Duodenal mucosa (tissue), 2 donors: ENCODE results near the gene DLG1.
"Not testable (repeated sequence)": the region's sequence is repeated elsewhere in the genome, so short reads cannot be mapped to it uniquely, and the experiment has no call there.

Experiments used
- H3K27ac ChIP-seq: one replicate; pipeline ENCODE4 v1.7.0; 2013; ENCODE audit warnings: low read depth, low read length
- H3K27me3 ChIP-seq, 2 donors: one replicate each; pipeline ENCODE4 v1.7.0; 2013; ENCODE audit warnings: low read length in 2 of 2, control low read depth in 1 of 2; ENCODE audit not compliant: insufficient read depth in 2 of 2, control insufficient read depth in 1 of 2
- H3K36me3 ChIP-seq, 2 donors: one replicate each; pipeline ENCODE4 v1.7.0; 2013; ENCODE audit warnings: low read length in 2 of 2, control low read depth in 1 of 2; ENCODE audit not compliant: insufficient read depth in 2 of 2, control insufficient read depth in 1 of 2
- H3K4me1 ChIP-seq, 2 donors: one replicate each; pipeline ENCODE4 v1.7.0; 2013; ENCODE audit warnings: low read length in 2 of 2, control low read depth in 1 of 2; ENCODE audit not compliant: insufficient read depth in 2 of 2, control insufficient read depth in 1 of 2
- H3K4me3 ChIP-seq, 2 donors: one replicate each; pipeline ENCODE4 v1.7.0; 2013; ENCODE audit warnings: low read length in 2 of 2, low read depth in 1 of 2
- H3K9ac ChIP-seq, 2 donors: one replicate each; pipeline ENCODE4 v1.7.0; 2013; ENCODE audit warnings: low read length in 2 of 2, low read depth in 1 of 2
- H3K9me3 ChIP-seq, 2 donors: one replicate each; pipeline ENCODE4 v1.7.0; 2013; ENCODE audit warnings: low read length in 2 of 2, control low read depth in 1 of 2; ENCODE audit not compliant: control insufficient read depth in 1 of 2

DLG1 gene

GRCh38 chr3:197292648-197293047 is 5.8 kb downstream of the DLG1 start:
- Histone ChIP-seq H3K27ac (no peak overlapping the region), H3K27me3 (no peaks in the 10 kb centered on the region), H3K36me3 (peaks cover 0 to 20% of the 10 kb centered on the region in 2 donors), H3K9ac (no peak overlapping the region), H3K4me1 (peaks cover 10 to 25% of the 10 kb centered on the region in 2 donors), H3K9me3 (no peaks in the 10 kb centered on the region), H3K4me3 (no peak overlapping the region)

GRCh38 chr3:197292083-197292646 is 6.2 kb downstream of the DLG1 start:
- no peak overlapping the region for H3K27ac ChIP-seq
- H3K9ac ChIP-seq: no peak overlapping the region
- no peaks in the 10 kb centered on the region for H3K9me3 ChIP-seq
- no peak overlapping the region for H3K4me3 ChIP-seq
- H3K4me1 ChIP-seq: peaks cover 10 to 25% of the 10 kb centered on the region in 2 donors
- no peaks in the 10 kb centered on the region for H3K27me3 ChIP-seq
- peaks cover 0 to 20% of the 10 kb centered on the region in 2 donors for H3K36me3 ChIP-seq

DNA sequence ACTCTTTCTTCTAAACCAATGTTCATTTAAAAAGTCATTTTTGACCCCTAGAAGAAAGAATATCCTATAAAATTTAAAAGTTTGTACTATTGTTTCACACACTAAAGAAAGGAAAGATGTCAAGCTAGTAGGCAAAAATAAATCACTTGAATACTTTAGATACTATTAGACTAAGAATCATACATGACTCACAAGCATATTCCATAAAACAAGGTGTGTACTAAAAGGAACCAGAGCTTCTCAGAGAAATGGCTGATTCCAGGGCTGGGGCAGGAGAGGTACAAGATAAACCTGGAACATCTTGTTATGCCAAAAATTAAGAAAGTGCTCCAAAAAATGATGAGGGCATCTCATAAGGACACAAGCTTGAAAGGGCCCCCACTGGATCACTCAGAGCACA is 8.7 kb downstream of the DLG1 start:
- Histone ChIP-seq H3K9me3 (no peaks in the 10 kb centered on the region), H3K4me1 (peaks cover 0 to 15% of the 10 kb centered on the region in 2 donors), H3K4me3 (no peak overlapping the region), H3K27me3 (no peaks in the 10 kb centered on the region), H3K9ac (no peak overlapping the region), H3K36me3 (peaks cover 5 to 27% of the 10 kb centered on the region in 2 donors), H3K27ac (no peak overlapping the region)

DNA sequence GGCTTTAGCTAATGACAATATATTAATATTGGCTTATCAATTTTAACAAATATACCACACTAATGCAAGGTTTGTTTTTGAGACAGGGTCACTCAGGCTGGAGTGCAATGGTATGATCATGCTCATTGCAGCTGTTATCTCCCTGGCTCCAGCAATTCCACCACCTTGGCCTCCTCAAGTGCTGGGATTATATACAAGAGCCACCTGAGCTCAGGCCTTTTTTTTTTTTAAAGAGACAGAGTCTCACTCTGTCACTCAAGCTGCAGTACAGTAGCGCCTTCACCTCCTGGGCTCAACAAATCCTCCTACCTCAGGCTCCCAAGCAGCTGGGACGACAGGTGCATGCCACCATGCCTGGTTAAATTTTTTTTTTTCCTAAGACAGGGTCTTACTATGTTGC is 11.7 kb downstream of the DLG1 start:
- H3K27me3 ChIP-seq: no peaks in the 10 kb centered on the region
- H3K27ac ChIP-seq: no peak overlapping the region
- H3K4me1 ChIP-seq: no peaks in the 10 kb centered on the region
- H3K4me3 ChIP-seq: no peak overlapping the region
- H3K36me3 ChIP-seq: peaks cover 14 to 28% of the 10 kb centered on the region in 2 donors
- H3K9me3 ChIP-seq: no peaks in the 10 kb centered on the region
- no peak overlapping the region for H3K9ac ChIP-seq

DNA sequence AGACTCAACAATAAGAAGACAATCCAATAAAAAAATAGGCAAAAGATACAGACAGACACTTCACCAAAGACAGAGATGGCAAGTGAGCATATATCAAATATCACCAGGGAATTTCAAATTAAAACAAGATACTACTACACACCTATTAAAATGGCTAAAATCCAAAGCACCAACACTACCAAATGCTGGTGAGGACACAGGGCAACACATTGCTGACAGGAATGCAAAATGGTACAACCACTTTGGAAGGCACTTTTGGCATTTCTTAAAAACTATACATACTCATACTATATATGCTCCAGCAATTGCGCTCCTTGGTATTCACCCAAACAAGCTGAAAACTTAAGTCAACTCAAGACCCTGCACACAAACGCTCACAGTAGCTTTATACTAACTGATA is 12.9 kb downstream of the DLG1 start:
- no peaks in the 10 kb centered on the region for H3K4me1 ChIP-seq
- H3K27me3 ChIP-seq: no peaks in the 10 kb centered on the region
- no peaks in the 10 kb centered on the region for H3K9me3 ChIP-seq
- peaks cover 20 to 39% of the 10 kb centered on the region in 2 donors for H3K36me3 ChIP-seq
- H3K27ac ChIP-seq: no peak overlapping the region
- H3K9ac ChIP-seq: no peak overlapping the region
- H3K4me3 ChIP-seq: no peak overlapping the region

GRCh38 chr3:197283045-197283444 is 15.4 kb downstream of the DLG1 start:
- Histone ChIP-seq H3K27ac (no peak overlapping the region), H3K9me3 (no peaks in the 10 kb centered on the region), H3K27me3 (no peaks in the 10 kb centered on the region), H3K36me3 (peaks cover 25 to 43% of the 10 kb centered on the region in 2 donors), H3K4me1 (no peaks in the 10 kb centered on the region), H3K4me3 (no peak overlapping the region), H3K9ac (no peak overlapping the region)

- H3K27ac ChIP-seq: no peak overlapping the region
- H3K9me3 ChIP-seq: no peaks in the 10 kb centered on the region
- H3K27me3 ChIP-seq: no peaks in the 10 kb centered on the region
- peaks cover 25 to 45% of the 10 kb centered on the region in 2 donors for H3K36me3 ChIP-seq
- no peak overlapping the region for H3K4me3 ChIP-seq
- no peaks in the 10 kb centered on the region for H3K4me1 ChIP-seq
- H3K9ac ChIP-seq: no peak overlapping the region
Observed at GRCh38 chr3:197281849-197282248, 16.6 kb downstream of the DLG1 start.

GRCh38 chr3:197280156-197280555 is 18.3 kb downstream of the DLG1 start:
- H3K27me3 ChIP-seq: no peaks in the 10 kb centered on the region
- H3K9ac ChIP-seq: no peak overlapping the region
- no peaks in the 10 kb centered on the region for H3K9me3 ChIP-seq
- H3K27ac ChIP-seq: no peak overlapping the region
- H3K36me3 ChIP-seq: peaks cover 20 to 36% of the 10 kb centered on the region in 2 donors
- H3K4me1 ChIP-seq: peaks cover 2 to 4% of the 10 kb centered on the region in 2 donors
- no peak overlapping the region for H3K4me3 ChIP-seq

DNA sequence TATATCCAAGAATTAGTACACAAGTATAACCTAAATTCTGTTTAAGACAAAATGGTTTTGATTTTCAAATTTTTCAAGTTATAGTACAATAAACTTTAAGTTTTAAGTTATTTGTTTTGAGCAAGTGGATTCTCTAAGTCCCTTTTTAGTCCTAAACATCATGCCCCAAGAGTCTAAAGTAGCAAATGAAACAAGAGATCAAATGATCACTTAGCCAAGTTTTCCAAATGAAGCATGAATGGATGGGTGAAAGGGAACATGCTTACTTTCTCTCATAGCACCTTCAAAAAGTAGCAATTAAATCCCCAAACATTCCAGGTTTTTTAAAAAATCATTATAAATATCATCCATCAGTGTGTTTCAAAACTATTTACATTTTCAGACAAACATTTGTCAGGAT is 19.5 kb downstream of the DLG1 start:
- no peak overlapping the region for H3K4me3 ChIP-seq
- peaks cover 4 to 5% of the 10 kb centered on the region in 2 donors for H3K4me1 ChIP-seq
- H3K9ac ChIP-seq: no peak overlapping the region
- H3K36me3 ChIP-seq: peaks cover 16 to 40% of the 10 kb centered on the region in 2 donors
- H3K9me3 ChIP-seq: no peaks in the 10 kb centered on the region
- no peak overlapping the region for H3K27ac ChIP-seq
- no peaks in the 10 kb centered on the region for H3K27me3 ChIP-seq

DNA sequence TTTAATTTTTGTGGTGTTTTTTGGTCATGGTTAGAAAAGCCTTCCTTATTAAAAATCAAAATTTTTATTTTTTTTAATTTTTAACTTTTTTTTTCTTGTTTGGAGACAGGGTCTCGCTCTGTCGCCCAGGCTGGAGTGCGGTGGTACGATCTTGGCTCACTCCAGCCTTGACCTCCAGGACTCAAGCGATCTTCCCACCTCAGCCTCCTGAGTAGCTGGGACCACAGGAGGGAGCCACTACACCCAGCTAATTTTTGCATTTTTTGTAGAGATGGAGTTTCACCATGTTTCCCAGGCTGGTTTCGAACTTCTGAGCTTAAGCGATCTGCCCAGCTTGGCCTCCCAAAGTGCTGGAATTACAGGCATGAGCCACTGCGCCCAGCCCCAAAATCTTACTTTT is 21.6 kb downstream of the DLG1 start:
- not testable (repeated sequence) for H3K4me1 ChIP-seq, H3K27me3 ChIP-seq, H3K4me3 ChIP-seq, H3K27ac ChIP-seq, H3K9ac ChIP-seq, H3K9me3 ChIP-seq
- H3K36me3 ChIP-seq: peaks cover 12 to 36% of the 10 kb centered on the region in 2 donors
